HG03558 (cell line): ENCODE data around the gene ZBTB43.
"Not testable (repeated sequence)": the region's sequence is repeated elsewhere in the genome, so short reads cannot be mapped to it uniquely, and the experiment has no call there.

Source experiments
- ATAC-seq: cut with Tn5 transposase; IDR thresholded peaks from one replicate; pipeline ENCODE4 v1.9.1; 2021; ENCODE audit warnings: moderate number of reproducible peaks; ENCODE audit not compliant: unreplicated experiment; ENCODE audit errors: extremely low read depth

The ZBTB43 gene

DNA sequence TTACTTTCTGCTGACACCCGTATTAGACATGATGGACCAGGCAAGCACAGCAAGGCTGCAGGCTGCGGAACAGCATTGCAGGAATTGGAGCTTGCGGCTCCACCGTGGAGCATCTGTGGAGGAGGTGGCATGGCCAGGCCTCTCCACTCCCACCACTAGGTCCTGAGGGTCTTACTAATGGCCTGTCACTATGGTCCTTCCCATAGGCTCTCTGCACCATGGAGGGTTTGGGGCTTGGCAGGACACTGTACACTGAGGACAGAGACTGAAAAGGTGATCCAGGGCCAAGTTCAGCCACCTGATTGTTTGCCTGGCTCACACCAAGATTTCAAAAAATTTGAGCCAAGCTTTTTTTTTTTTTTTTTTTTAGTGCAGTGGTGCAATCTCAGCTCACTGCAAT, 14.3 kb upstream of the ZBTB43 start:
- no peak for ATAC-seq

DNA sequence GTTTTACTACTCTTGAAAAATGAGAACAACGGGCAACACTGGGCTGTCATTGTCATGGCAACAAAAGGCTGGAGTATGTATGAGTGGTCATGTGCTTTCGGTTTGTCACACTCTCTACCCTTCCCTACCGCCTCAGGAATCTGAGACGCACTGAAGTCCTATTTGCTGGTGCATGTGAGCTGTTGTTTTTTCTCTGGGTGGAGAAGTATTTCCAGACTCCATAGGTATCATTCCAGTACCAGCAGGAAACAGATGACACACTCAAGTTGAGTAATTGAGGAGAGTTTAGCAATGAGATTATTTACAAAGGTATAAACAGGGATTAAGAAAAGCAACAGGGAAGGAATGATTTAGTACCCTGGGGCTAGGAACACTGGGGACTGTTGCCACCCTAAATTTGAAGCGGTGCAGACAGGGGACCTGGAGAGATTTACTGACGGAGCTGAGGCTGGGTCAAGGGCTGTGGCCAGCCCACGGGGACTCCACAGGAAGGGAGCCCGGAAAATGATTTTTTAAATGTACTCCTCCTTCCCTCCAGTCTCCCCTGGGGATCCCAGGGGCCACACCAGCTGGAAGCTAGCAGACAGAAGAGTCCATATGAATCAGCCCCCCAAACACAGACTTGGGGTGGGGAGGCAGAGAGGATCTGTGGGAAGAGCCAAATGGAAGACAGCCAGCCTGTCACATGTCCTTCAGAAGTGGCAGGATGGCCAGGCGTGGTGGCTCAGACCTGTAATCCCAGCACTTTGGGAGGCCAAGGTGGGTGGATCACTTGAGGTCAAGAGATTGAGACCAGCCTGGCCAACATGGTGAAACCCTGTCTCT, 13.2 kb upstream of the ZBTB43 start:
- no peak for ATAC-seq

DNA sequence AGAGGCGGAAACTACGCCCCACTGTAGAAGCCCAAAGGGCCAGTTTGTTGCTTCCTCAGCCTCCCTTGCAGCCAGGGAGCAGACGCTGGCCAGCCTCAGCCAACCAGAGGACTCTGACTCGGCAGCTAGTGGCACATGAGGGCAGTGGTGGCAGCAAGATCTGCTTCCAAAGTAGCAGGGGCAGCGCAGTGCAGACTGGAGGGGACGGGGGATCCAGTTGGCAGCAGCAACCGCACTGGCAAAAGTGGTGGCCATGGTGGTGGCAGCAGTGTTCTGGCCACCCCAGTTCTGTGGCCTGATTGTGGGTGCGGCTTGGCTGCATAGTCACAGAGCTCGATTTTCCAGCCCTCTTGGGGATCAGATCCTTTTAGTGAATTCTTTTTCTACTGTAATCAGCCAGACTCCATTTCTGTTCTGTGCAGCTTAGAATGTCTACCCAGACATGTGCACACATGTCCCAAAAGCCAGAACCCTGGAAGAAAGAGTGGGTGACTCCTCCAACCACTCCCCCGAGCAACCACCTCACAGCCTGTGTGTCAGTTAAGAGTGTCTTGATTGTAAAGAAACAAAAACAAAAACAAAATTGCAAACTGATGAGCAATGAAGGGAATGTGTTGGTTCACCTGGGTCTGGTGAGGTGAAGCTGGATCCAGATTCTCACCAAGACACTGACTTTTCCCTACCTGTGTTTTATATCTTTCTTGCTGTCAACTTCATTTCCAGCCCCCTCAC, 11.0 kb upstream of the ZBTB43 start:
- ATAC-seq = no peak

DNA sequence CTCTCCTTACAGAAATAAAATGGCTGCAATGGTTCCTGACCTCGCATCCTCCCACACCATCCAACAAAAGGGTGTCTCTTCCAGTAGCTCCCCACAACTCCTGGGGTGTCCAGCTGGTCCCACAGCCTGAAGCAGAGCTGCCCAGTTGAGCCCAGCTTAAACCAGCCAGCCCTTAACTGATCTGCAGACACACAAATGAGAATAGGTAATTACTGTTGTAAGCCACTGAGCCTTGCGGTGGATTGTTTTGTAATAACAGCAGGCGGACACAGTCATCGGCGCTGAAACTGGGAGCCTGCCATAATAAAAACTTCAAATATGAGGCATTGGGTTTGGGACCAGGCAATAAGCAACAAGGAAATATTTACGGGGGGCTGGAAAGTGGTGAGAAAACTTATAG, 10.4 kb upstream of the ZBTB43 start:
- ATAC-seq = no peak

DNA sequence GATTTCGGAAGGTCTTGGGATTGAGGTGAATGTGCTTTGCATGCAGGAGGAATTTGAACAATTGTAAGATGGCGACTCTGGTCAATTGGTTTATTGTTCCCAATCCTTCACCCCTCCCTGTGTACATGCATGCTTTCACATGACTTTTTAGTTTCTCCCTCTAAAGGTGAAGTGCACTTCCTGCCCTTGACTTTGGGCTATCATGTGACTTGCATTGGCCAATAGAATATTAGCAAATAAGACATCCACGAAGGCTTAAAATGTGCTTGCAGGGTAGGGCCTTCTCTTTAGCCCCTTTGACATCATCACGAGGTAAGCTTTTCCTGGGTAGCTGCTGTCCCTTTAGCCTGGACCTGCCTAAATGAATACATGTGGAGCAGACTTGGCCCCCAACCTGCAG, 8.1 kb upstream of the ZBTB43 start:
- ATAC-seq = no peak

DNA sequence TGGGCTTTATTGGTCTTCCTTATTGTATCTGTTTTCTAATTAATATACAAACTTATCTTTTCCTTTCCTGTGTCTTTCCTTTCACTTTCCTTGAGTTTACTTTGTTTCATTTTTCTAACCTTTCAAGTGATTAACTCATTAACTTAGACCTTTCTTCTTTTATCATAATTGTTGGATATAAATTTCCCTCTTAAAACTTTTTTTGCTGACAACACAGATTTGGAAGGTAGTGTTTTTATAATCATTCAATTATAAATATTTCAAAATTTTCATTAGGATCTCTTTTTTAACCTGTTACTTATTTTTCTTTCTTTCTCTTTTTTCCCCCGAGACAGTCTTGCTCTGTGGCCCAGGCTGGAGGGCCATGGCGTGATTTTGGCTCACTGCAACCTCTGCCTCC, 6.9 kb upstream of the ZBTB43 start:
- no peak for ATAC-seq

DNA sequence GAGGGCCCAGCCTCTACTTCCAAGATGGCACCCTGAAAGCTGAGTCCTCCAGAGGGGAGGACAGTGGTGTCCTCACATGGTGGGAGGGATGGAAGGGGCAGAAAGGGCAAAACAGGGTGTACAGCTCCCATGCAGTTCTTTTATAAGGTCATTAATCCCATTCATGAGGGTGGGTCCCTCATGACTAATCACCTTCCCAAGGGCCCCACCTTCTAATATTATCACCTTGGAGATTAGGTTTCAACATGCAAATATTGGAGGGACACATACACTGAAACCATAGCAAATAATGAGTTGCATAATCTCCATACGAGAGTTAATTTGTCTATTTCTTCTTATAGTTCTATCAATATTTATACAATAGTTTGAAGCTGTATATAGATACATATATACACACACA, 5.8 kb upstream of the ZBTB43 start:
- ATAC-seq = no peak

DNA sequence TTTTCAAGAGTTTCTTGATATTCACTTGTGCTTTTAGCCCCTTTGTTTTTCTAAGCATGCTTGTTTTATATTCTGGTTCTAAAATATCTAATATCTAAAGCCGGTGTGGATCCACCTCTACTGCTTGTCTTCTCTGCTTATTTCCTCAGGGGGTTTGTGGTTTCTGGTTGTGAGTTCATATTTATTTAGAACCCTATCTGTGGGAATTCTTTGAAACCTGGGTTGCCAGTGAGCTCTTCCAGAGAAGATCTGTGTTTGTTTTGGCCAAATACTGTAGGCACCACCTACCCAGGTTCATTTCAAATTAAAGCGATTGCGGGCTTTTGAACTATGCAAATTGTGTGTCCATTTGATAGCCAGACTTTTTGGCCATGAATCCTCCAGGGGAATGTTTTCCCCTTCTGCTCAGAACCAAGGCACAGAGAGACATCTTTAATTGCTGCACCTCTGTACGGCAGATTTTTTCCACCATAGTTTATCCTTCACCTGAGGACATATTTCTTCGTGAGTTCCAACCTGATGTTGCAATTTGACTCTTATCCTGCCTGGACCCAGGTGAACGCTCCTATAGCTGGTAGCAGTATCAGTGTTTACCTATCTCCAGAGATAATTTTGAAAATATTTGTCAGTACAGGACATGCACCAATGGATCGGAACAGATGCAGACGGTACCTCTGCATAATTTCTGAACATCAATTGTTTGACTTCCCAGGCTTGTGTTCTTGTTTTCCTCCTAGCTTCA, 2.4 kb upstream of the ZBTB43 start:
- no peak for ATAC-seq

DNA sequence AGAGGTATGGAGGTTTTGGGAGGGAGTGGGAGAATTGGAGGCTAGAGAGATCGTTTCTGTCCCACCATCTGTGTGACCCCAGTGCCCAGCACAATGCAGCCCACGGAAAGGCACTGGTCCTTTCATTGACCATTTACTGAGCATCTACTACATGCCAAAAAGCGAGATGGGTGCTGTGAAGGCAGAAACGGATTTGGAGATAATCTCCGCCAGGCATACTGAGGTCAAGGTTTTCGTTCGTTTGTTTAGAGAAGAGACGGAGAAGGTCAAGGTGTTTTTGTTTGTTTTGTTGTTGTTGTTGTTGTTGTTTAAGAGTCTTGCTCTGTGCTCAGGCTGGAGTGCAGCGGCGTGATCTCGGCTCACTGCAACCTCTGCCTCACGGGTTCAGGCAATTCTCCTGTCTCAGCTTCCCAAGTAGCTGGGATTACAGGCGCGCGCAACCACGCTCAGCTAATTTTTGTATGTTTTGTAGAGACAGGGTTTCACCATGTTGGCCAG, 593 bp upstream of the ZBTB43 start:
- no peak for ATAC-seq

DNA sequence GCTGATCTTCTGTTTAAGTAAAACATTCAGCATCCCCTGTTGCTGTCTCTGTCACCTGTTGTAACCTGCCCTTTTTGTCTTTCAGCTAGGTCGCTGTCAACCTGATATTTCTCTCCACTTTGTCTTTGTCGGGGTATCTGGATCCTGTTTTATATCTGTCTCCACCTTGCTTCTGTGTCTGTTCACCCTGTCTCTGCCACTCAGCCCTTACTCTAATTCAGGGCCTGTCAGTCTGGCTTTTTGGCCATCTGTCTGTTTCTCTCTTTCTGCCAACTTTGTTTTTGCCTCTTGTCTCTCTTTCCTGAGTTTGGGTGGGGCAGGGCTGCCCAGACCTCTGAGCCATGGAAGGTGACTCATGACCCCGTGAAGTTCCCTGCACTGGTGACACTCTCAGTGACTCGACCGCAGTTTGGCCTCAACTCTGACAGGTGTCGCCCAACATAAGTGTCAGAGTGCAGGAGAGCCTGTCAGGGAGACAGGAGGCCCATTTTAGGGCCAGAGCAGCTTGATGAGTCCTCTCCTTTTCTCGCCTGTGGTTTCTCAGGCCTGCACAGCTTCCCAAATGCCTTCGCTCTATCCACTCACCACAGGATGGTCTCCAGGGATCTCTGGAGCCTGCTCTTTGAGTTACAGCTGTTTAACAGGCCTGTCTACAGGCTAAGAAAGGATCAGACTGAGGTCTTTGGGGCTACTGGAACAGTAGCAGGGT, 868 bp downstream of the ZBTB43 start:
- peak; percentile 73 for ATAC-seq

DNA sequence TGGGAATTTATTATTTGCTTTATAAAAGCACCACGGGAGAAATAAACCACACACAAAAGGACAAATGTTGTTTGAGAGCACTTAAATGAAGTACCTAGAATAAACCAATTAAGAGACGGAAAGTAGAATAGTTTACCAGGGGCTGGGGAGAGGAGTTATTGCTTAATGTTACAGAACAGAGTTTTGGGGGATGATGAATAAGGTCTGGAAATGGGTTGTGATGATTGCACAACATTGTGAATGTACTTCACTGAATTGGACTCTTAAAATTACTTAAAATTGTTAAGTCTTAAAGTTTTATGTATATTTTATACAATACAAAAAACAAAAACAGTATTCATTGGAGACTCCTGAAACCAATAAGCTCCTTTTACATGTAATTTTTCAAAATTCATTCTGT, 1.5 kb downstream of the ZBTB43 start:
- ATAC-seq = no peak

DNA sequence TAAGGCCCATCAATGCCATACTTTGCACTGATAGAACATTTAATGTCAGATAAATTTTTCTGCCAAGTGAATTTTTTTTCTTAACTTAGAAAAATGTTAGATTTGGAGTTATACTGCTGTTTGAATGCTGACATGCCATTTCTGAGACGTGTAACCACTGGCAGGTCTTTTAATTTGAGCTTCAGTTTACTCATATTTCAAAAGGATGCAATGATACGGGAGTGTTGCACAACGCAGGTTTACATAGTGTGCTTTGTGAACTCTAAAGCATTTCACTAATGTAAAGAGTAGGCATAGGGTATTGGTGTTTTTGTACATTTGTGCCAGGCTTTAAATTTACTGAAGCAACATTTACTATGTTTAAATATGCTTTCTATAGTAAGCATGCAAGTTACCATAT, 4.2 kb downstream of the ZBTB43 start:
- ATAC-seq = no peak

DNA sequence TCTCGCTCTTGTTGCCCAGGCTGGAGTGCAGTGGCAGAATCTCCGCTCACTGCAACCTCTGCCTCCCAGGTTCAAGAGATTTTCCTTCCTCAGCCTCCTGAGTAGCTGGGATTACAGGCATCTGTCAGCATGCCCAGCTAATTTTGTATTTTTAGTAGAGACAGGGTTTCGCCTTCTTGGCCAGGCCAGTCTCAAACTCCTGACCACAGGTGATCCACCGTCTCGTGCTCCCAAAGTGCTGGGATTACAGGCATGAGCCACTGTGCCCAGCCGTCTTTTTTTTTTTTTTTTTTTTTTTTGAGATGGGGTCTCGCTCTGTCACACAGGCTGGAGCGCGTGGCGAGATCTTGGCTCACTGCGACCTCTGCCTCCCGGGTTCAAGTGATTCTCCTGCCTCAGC, 5.4 kb downstream of the ZBTB43 start:
- not testable (repeated sequence) for ATAC-seq

DNA sequence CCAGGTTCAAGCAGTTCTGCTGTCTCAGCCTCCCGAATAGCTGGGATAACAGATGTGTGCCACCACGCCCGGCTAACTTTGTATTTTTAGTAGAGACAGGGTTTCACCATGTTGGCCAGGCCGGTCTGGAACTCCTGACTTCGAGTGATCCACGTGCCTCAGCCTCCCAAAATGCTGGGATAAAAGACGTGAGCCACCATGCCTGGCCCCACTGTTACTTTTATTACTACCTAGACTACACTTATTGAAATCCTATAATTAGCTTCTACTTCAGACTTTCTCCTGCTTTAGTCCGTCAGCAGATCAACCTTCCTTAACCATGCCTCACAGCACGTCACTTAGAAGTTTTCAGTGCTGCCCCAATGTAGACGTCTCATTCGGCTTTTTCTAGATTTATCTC, 8.2 kb downstream of the ZBTB43 start:
- ATAC-seq = no peak

DNA sequence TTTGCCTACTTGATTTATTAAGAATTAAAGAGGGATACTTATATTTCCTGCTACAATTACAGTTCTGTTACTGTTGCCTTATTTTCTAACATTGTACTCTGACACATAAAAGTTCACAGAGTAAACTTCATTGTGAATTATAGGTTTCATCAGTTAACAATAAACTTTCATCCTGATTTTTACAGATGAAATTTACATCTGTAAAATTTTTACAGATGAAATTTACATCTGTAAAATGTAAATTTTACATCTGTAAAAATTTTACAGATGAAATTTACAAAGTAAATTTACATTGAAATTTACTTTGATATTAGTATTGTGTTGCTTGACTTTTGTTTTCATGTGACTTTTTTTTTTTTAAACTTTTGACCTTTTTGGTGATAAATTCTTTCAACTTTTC, 9.3 kb downstream of the ZBTB43 start:
- no peak for ATAC-seq

DNA sequence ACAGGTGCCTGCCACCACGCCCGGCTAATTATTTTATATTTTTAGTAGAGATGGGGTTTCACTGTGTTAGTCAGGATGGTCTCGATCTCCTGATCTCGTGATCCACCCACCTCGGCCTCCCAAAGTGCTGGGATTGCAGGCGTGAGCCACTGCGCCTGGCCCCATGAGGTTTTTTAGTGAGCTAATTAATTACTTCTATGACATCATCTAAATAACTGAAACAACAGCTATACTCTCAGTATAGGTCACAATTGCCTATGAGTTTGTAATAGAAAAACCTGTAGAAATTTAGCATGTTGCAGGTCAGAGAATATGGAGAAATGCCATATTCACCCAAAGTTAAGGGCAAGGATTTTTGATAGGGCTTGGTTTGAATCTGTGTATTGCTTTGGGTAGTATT, 12.8 kb downstream of the ZBTB43 start:
- not testable (repeated sequence) for ATAC-seq

DNA sequence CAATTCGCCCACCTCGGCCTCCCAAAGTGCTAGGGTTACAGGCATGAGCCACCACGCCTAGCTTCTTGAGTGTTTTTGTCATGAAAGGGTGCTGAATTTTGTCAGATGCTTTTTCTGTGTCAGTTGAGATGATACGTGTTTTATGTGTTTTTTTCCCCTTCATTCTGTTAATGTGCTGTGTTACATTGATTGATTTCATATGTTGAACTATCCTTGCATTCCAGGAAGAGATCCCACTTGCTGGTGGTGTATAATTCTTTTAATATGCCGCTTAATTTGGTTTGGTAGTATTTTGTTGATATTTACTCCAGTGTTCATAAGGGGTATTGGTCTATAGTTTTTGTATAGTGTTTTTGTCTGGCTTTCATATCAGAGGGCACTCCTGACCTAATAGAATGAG, 13.6 kb downstream of the ZBTB43 start:
- ATAC-seq = no peak

DNA sequence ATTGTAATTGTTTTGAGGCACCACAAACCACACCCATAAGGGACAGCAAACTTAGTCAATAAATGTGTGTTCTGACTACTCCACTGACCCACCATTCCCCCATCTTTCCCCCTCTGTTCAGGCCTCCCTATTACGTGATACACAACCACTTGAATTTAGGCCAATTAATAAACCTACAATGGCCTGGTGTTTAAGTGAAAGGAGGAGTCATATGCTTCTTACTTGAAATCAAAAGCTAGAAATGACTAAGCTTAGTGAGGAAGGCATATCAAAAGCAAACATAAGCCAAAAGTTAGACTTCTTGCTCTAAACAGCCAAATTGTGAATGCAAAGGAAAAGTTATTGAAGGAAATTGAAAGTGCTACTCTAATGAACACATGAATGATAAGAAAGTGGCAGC, 14.6 kb downstream of the ZBTB43 start:
- ATAC-seq = no peak

DNA sequence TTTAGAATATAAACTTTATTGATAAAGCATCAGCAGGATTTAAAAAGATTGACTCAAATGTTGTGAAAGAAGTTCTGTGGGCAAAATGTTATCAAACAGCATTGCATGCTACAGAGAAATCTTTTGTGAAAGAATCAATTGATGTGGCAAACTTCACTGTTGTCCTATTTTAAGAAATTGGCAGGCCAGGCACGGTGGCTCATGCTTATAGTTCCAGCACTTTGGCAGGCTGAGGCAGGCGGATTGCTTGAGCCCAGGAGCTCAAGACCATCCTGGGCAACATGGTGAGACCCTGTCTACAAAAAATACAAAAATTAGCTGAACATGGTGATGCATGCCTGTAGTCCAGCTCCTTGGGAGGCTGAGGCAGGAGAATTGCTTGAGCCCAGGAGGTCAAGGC, 17.4 kb downstream of the ZBTB43 start:
- no peak for ATAC-seq

DNA sequence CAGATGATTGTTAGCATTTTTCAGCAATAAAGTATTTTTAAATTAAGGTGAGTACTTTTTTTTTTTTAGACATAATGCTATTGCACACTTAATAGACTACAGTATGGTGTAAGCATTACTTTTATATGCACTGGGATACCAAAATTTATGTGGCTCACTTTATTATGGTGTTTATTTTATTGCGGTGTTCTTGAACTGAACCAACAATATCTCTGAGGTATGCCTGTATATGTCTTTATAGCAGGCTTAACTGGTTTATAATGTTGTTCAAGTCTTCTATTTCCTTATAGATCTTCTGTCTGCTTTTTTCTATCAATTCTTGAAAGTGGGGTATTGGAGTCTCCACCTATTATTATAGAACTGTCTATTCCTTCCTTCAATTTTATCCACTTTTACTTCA, 18.0 kb downstream of the ZBTB43 start:
- no peak for ATAC-seq
